WTC11 (cell line): ENCODE data around the gene OGT. TPM values are rescaled to one million over a fixed set of nuclear protein-coding genes. Genes with fewer than 3 reads are reported as not detected.

Experiments used
- ATAC-seq: fragments of 200-7000 bp; cut with Tn5 transposase; 2 replicates; pipeline ENCODE4 v1.10.0; 2021; ENCODE audit warnings: mild to moderate bottlenecking, moderate library complexity
- CTCF ChIA-PET: fragments of 300-600 bp; sonication (Branson Sonifier 250); formaldehyde crosslinking; loops from one replicate; lab custom pipeline; 2021; ENCODE audit warnings: antibody characterized with exemption; lab: Charles Lee
- POLR2A ChIA-PET: fragments of 350-600 bp; sonication (Branson Sonifier 250); formaldehyde crosslinking; loops from one replicate; lab custom pipeline; 2021; ENCODE audit warnings: antibody characterized with exemption; lab: Charles Lee
- DNase-seq: peaks from one replicate; pipeline ENCODE4 v3.0.0; 2021; ENCODE audit warnings: low spot score
- H3K27ac Mint-ChIP-seq: 2 replicates; pipeline ENCODE4 v1.8.0; 2021; ENCODE audit warnings: mixed read lengths
- H3K27me3 Mint-ChIP-seq: 2 replicates; pipeline ENCODE4 v1.8.0; 2021; ENCODE audit warnings: low read depth, mild to moderate bottlenecking, moderate library complexity, mixed read lengths
- H3K36me3 Mint-ChIP-seq: 2 replicates; pipeline ENCODE4 v1.8.0; 2021; ENCODE audit warnings: mixed read lengths
- H3K4me1 Mint-ChIP-seq: 2 replicates; pipeline ENCODE4 v1.8.0; 2022; ENCODE audit warnings: mixed read lengths
- H3K4me3 Mint-ChIP-seq: 2 replicates; pipeline ENCODE4 v1.8.0; 2021; ENCODE audit warnings: mild to moderate bottlenecking, moderate library complexity, mixed read lengths
- H3K9me3 Mint-ChIP-seq: 2 replicates; pipeline ENCODE4 v1.8.0; 2021; ENCODE audit warnings: mixed read lengths
- AR ChIP-seq: fragments of 250-450 bp; sonication (Bioruptor Pico); IDR thresholded peaks from 2 replicates; pipeline ENCODE4 v1.9.0; 2021; ENCODE audit warnings: mild to moderate bottlenecking
- CBFB ChIP-seq: sonication (generic); formaldehyde crosslinking; IDR thresholded peaks from 2 replicates; pipeline ENCODE4 v1.8.1; 2022; ENCODE audit warnings: mild to moderate bottlenecking, low read depth, missing genetic modification reagents
- CREB1 ChIP-seq: sonication (generic); formaldehyde crosslinking; IDR thresholded peaks from 2 replicates; pipeline ENCODE4 v1.8.0; 2023; ENCODE audit warnings: mild to moderate bottlenecking, missing genetic modification reagents
- FOXK1 ChIP-seq: sonication (generic); formaldehyde crosslinking; IDR thresholded peaks from 2 replicates; pipeline ENCODE4 v1.8.0; 2022; ENCODE audit warnings: mild to moderate bottlenecking, moderate library complexity, missing genetic modification reagents
- FOXP4 ChIP-seq: sonication (generic); formaldehyde crosslinking; IDR thresholded peaks from 2 replicates; pipeline ENCODE4 v1.8.0; 2022; ENCODE audit warnings: mild to moderate bottlenecking, missing genetic modification reagents
- GABPB1 ChIP-seq: sonication (generic); formaldehyde crosslinking; IDR thresholded peaks from 2 replicates; pipeline ENCODE4 v1.8.1; 2023; ENCODE audit warnings: mild to moderate bottlenecking, missing genetic modification reagents
- HMGA2 ChIP-seq: fragments of 250-450 bp; sonication (Bioruptor Pico); IDR thresholded peaks from 2 replicates; pipeline ENCODE4 v1.4.0; 2021; ENCODE audit warnings: mild to moderate bottlenecking, moderate library complexity
- IRF2 ChIP-seq: sonication (generic); formaldehyde crosslinking; IDR thresholded peaks from 2 replicates; pipeline ENCODE4 v1.8.0; 2022; ENCODE audit warnings: low read depth, missing genetic modification reagents, borderline replicate concordance
- MLX ChIP-seq: sonication (generic); formaldehyde crosslinking; IDR thresholded peaks from 2 replicates; pipeline ENCODE4 v1.8.1; 2023; ENCODE audit warnings: mild to moderate bottlenecking, missing genetic modification reagents, moderate library complexity
- MXD4 ChIP-seq: fragments of 250-450 bp; sonication (Bioruptor Pico); IDR thresholded peaks from 2 replicates; pipeline ENCODE4 v1.8.0; 2021; ENCODE audit warnings: mild to moderate bottlenecking, moderate library complexity, borderline replicate concordance
- ZNF512 ChIP-seq: sonication (generic); formaldehyde crosslinking; IDR thresholded peaks from 2 replicates; pipeline ENCODE4 v1.8.1; 2022; ENCODE audit warnings: missing genetic modification reagents, borderline replicate concordance
- ZNF671 ChIP-seq: fragments of 250-450 bp; sonication (Bioruptor Pico); IDR thresholded peaks from 2 replicates; pipeline ENCODE4 v1.8.0; 2021; ENCODE audit warnings: mild to moderate bottlenecking
- total RNA-seq: library from RNA; stranded (reverse); gene quantifications from 3 replicates; pipeline ENCODE4 v1.2.3, GENCODE V29; 2021
- TF ChIP-seq, protein P1 (sequence below): sonication (generic); formaldehyde crosslinking; IDR thresholded peaks from 2 replicates; pipeline ENCODE4 v1.8.0; 2022; ENCODE audit warnings: mild to moderate bottlenecking, missing genetic modification reagents

Gene OGT
- total RNA-seq, 1 experiment from 2014 or later, result 126 TPM

DNA sequence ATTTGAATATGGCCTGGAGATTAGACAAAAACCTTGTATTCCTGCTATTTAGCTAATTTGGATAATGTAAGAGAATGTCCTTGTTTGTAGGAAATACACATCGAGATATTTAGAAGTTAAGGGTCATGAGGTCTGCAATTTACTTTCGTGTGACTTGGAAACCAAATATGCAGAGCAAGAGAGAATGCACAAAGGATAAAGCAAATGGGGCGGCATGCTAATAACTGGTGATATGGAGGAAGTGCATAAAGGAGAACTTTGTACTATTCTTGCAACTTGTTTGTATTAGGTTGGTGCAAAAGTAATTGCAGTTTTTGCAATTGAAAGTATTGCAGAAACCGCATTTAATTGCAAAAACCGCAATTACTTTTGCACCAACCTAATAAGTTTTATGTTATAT, 92.6 kb downstream of the OGT start:
- CTCF ChIA-PET, result no interaction called here
- POLR2A ChIA-PET, result no interaction called here

More for the DNA sequence above, 92.6 kb downstream of the OGT start:
- no peaks in the 10 kb centered on the region for H3K9me3 Mint-ChIP-seq
- no peaks in the 10 kb centered on the region for H3K36me3 Mint-ChIP-seq
- H3K27ac Mint-ChIP-seq, result no peak overlapping the region
- H3K4me3 Mint-ChIP-seq, result no peak overlapping the region
- DNase-seq, result no peak
- TF ChIP-seq AR (no peak), CREB1 (no peak), HMGA2 (no peak), IRF2 (CRISPR knock-in tag) (no peak), ZNF671 (CRISPR knock-in tag) (no peak), FOXK1 (CRISPR knock-in tag) (no peak), CBFB (CRISPR knock-in tag) (no peak), MXD4 (CRISPR knock-in tag) (no peak), ZNF512 (CRISPR knock-in tag) (no peak), FOXP4 (CRISPR knock-in tag) (no peak), MLX (CRISPR knock-in tag) (no peak), GABPB1 (CRISPR knock-in tag) (no peak)
- TF ChIP-seq, protein P1, sequence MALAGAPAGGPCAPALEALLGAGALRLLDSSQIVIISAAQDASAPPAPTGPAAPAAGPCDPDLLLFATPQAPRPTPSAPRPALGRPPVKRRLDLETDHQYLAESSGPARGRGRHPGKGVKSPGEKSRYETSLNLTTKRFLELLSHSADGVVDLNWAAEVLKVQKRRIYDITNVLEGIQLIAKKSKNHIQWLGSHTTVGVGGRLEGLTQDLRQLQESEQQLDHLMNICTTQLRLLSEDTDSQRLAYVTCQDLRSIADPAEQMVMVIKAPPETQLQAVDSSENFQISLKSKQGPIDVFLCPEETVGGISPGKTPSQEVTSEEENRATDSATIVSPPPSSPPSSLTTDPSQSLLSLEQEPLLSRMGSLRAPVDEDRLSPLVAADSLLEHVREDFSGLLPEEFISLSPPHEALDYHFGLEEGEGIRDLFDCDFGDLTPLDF (CRISPR knock-in tag), result no peak
- ATAC-seq, result no peak
- no peaks in the 10 kb centered on the region; the same call in 1 of the 2 replicates for H3K4me1 Mint-ChIP-seq
- no peaks in the 10 kb centered on the region for H3K27me3 Mint-ChIP-seq

Other genes starting within 250 kb of the OGT start
- gene NONO, start 249.5 kb upstream of the OGT start, total RNA-seq, result 665 to 706 TPM (median 674 TPM) in 3 replicates
- 5.8 to 6.8 TPM (median 6.1 TPM) in 3 replicates for gene ITGB1BP2, start 231.4 kb upstream of the OGT start, total RNA-seq
- gene TAF1, start 166.7 kb upstream of the OGT start, total RNA-seq, result 31.2 to 35.5 TPM (median 35.0 TPM) in 3 replicates
- 1.0 to 1.6 TPM (median 1.3 TPM) in 3 replicates for gene GCNA, start 45.3 kb downstream of the OGT start, total RNA-seq
- 0.11 TPM in 1 of 3 replicates, not detected in the others for gene CXCR3, start 85.4 kb downstream of the OGT start, total RNA-seq
- gene CXorf49, start 185.2 kb downstream of the OGT start, total RNA-seq, result not detected in 3 replicates
- not detected in 3 replicates for gene CXorf49B, start 230.2 kb downstream of the OGT start, total RNA-seq